ENCODE results near the gene NUP188.
A peak's percentile ranks its signal among the peaks of the same experiment; 100 is the strongest.
"Not testable (repeated sequence)": the region's sequence is repeated elsewhere in the genome, so short reads cannot be mapped to it uniquely, and the experiment has no call there.

Gene NUP188

GRCh38 chr9:128940271-128940921 lies 7.1 kb upstream of the NUP188 start:
- Histone ChIP-seq H2BK5ac (ENCODE audit: low read depth, low read length, poor library complexity) (no peak overlapping the region), H4K8ac (ENCODE audit: low read depth, low read length) (no peak overlapping the region), H3K23ac (ENCODE audit: low read length) (no peak overlapping the region), H3K27ac (ENCODE audit: low read depth, low read length) (no peak overlapping the region), H2AK5ac (ENCODE audit: low read length) (no peak overlapping the region), H3K4me2 (ENCODE audit: low read length) (no peak overlapping the region), H3K79me1 (ENCODE audit: low read length) (no peaks in the 10 kb centered on the region), H3K9ac (ENCODE audit: low read length) (no peak overlapping the region), H2BK12ac (ENCODE audit: low read length) (no peak overlapping the region), H3K4me1 (ENCODE audit: control insufficient read depth in 1 of 2, insufficient read depth in 2 of 2, low read length in 2 of 2) (peaks cover 10 to 11% of the 10 kb centered on the region in 2 experiments), H2BK120ac (ENCODE audit: insufficient read depth, low read length, poor library complexity) (no peak overlapping the region), H4K12ac (ENCODE audit: low read depth, low read length) (no peak overlapping the region), H3K36me3 (ENCODE audit: control insufficient read depth in 1 of 2, insufficient read depth in 2 of 2, low read length in 2 of 2) (no peaks in the 10 kb centered on the region), H3K18ac (ENCODE audit: low read length) (no peak overlapping the region), H3K14ac (ENCODE audit: low read length) (no peak overlapping the region), H3K27me3 (ENCODE audit: insufficient read depth, low read length) (no peaks in the 10 kb centered on the region), H3K4ac (ENCODE audit: low read depth, low read length) (no peak overlapping the region), H4K91ac (ENCODE audit: low read depth, low read length) (no peak overlapping the region), H3K79me2 (ENCODE audit: control insufficient read depth, insufficient read depth, low read length, poor library complexity) (no peaks in the 10 kb centered on the region), H3K9me3 (ENCODE audit: insufficient read depth, low read depth, low read length) (no peaks in the 10 kb centered on the region), H3K4me3 (ENCODE audit: low read depth, low read length) (no peak overlapping the region), H2AFZ (ENCODE audit: insufficient read depth, low read length, poor library complexity) (no peak overlapping the region)
- no CpG with 5 or more reads among the region's 15 CpGs for WGBS (ENCODE audit: extremely low coverage, insufficient coverage, insufficient read length)
- no peak for DNase-seq

DNA sequence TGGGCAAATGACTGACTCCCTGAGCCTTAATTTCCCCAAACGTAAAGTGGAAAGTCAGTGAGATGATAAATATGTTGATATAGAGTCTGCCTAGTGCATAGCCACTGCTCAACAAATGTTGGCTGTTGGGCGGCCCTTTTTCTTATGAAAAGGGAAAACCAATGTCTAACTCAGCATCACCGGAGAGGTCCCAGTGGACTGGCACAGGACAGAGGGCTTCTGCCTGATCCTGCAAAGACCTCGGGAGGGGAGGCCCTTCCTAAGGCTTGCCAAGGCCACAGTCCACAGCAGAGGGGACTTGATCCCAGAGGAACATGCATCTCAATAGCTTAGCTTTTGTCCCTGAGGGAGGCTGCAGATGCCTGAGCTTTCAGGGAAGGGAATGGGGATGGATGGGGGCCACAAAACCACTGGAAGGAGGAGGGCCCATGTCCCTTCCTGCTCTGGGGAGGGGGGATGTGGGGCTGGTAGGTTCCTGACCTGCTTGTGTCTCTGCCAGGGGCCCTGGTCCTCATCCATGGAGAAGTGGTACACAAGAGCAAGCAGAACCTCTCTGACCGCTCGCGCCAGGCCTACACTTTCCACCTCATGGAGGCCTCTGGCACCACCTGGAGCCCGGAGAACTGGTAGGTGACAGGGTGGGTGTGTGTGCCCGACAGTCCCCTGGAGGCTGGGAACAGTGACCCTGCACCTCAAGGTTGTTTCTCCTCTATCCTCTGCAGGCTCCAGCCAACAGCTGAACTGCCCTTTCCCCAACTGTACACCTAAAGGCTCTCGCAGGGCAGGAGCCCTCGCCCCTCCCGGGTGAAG lies 6.3 kb upstream of the NUP188 start:
- no peak overlapping the region for H2AFZ ChIP-seq (ENCODE audit: insufficient read depth, low read length, poor library complexity)
- H3K27me3 ChIP-seq (ENCODE audit: insufficient read depth, low read length): no peaks in the 10 kb centered on the region
- no peak overlapping the region for H3K14ac ChIP-seq (ENCODE audit: low read length)
- no peak overlapping the region for H3K27ac ChIP-seq (ENCODE audit: low read depth, low read length)
- no peaks in the 10 kb centered on the region for H3K79me1 ChIP-seq (ENCODE audit: low read length)
- no peak overlapping the region for H2BK120ac ChIP-seq (ENCODE audit: insufficient read depth, low read length, poor library complexity)
- H4K12ac ChIP-seq (ENCODE audit: low read depth, low read length): no peak overlapping the region
- H4K8ac ChIP-seq (ENCODE audit: low read depth, low read length): no peak overlapping the region
- no peak overlapping the region for H3K4ac ChIP-seq (ENCODE audit: low read depth, low read length)
- no peak overlapping the region for H2AK5ac ChIP-seq (ENCODE audit: low read length)
- H3K4me3 ChIP-seq (ENCODE audit: low read depth, low read length): no peak overlapping the region
- H2BK5ac ChIP-seq (ENCODE audit: low read depth, low read length, poor library complexity): no peak overlapping the region
- H3K36me3 ChIP-seq (ENCODE audit: control insufficient read depth in 1 of 2, insufficient read depth in 2 of 2, low read length in 2 of 2): peaks cover 2 to 3% of the 10 kb centered on the region in 2 experiments
- peaks cover 10 to 11% of the 10 kb centered on the region in 2 experiments for H3K4me1 ChIP-seq (ENCODE audit: control insufficient read depth in 1 of 2, insufficient read depth in 2 of 2, low read length in 2 of 2)
- no peak overlapping the region for H2BK12ac ChIP-seq (ENCODE audit: low read length)
- H3K9ac ChIP-seq (ENCODE audit: low read length): no peak overlapping the region
- H3K4me2 ChIP-seq (ENCODE audit: low read length): no peak overlapping the region
- no peaks in the 10 kb centered on the region for H3K9me3 ChIP-seq (ENCODE audit: insufficient read depth, low read depth, low read length)
- no peak overlapping the region for H3K18ac ChIP-seq (ENCODE audit: low read length)
- no peak for DNase-seq
- no CpG with 5 or more reads among the region's 12 CpGs for whole genome bisulfite sequencing (ENCODE audit: extremely low coverage, insufficient coverage, insufficient read length)
- no peak overlapping the region for H4K91ac ChIP-seq (ENCODE audit: low read depth, low read length)
- H3K79me2 ChIP-seq (ENCODE audit: control insufficient read depth, insufficient read depth, low read length, poor library complexity): no peaks in the 10 kb centered on the region
- no peak overlapping the region for H3K23ac ChIP-seq (ENCODE audit: low read length)

DNA sequence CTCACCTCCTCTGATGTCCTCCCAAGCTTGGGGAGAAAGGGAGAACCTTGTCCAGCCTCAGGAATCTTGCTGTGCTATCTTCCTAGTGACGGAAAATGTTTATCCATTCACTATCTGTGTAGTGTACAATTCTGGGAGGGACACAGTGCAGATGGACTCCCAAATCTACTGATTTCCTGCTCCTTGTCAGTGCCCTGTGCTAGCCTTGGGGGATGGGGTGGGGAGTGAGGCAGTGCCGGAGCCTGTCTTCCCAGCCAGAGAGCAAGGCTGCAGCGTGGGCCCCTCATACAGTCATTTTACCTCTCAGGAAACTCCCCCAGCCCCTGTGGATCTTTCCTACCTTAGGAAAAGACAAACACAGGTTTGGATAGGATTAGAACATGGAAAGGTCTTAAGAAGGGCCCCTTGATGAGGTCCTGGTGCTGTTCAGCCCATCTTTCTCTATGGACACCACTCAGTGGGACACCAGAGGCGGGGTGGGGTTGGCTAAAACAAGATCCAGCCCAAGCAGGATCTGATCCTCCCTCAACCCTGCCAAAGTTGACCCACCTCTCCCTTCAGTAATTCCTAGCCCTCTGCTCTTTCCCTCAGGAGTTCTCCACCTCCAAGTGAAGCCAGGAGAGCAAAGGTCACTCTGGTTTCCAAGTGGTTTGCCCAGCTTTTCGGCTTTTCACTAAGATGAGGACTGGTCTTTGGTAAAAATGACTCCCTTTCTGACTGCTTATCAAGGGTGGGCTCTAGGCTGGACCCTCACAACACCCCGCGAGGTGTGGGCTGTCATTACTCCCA lies 3.5 kb upstream of the NUP188 start:
- Histone ChIP-seq H2AFZ (ENCODE audit: insufficient read depth, low read length, poor library complexity) (no peak overlapping the region), H3K14ac (ENCODE audit: low read length) (no peak overlapping the region), H3K4me3 (ENCODE audit: low read depth, low read length) (no peak overlapping the region), H3K9me3 (ENCODE audit: insufficient read depth, low read depth, low read length) (no peaks in the 10 kb centered on the region), H3K79me2 (ENCODE audit: control insufficient read depth, insufficient read depth, low read length, poor library complexity) (peaks cover 10% of the 10 kb centered on the region), H4K12ac (ENCODE audit: low read depth, low read length) (no peak overlapping the region), H3K23ac (ENCODE audit: low read length) (no peak overlapping the region), H4K8ac (ENCODE audit: low read depth, low read length) (no peak overlapping the region), H3K18ac (ENCODE audit: low read length) (no peak overlapping the region), H3K27me3 (ENCODE audit: insufficient read depth, low read length) (no peaks in the 10 kb centered on the region), H3K4ac (ENCODE audit: low read depth, low read length) (no peak overlapping the region), H3K79me1 (ENCODE audit: low read length) (peaks cover 11% of the 10 kb centered on the region), H3K4me2 (ENCODE audit: low read length) (no peak overlapping the region), H4K91ac (ENCODE audit: low read depth, low read length) (no peak overlapping the region), H2BK120ac (ENCODE audit: insufficient read depth, low read length, poor library complexity) (no peak overlapping the region), H2BK5ac (ENCODE audit: low read depth, low read length, poor library complexity) (no peak overlapping the region), H3K4me1 (ENCODE audit: control insufficient read depth in 1 of 2, insufficient read depth in 2 of 2, low read length in 2 of 2) (peaks cover 14 to 20% of the 10 kb centered on the region in 2 experiments), H3K27ac (ENCODE audit: low read depth, low read length) (no peak overlapping the region), H2BK12ac (ENCODE audit: low read length) (peak overlapping the region; percentile 17), H3K9ac (ENCODE audit: low read length) (no peak overlapping the region), H3K36me3 (ENCODE audit: control insufficient read depth in 1 of 2, insufficient read depth in 2 of 2, low read length in 2 of 2) (peaks cover 3% of the 10 kb centered on the region in 2 experiments), H2AK5ac (ENCODE audit: low read length) (no peak overlapping the region)
- DNase-seq: no peak
- WGBS (ENCODE audit: extremely low coverage, insufficient coverage, insufficient read length): no CpG with 5 or more reads among the region's 7 CpGs

DNA sequence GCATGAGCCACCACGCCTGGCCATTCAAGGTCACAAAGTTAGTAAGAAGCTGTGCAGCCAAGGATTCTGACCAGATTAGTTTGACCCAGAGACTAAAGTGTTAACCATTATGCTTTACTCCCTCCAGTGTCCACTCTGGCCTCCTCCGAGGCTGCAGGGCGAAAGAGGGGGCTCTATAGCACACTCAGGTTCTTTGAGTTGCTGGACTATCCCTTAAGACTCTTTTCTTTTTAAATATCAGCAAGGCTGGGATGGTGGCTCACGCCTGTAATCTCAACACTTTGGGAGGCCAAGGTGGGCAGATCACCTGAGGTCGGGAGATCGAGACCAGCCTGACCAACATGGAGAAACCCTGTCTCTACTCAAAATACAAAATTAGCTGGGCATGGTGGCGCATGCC lies 2.5 kb upstream of the NUP188 start:
- no CpG with 5 or more reads among the region's 7 CpGs for whole genome bisulfite sequencing (ENCODE audit: extremely low coverage, insufficient coverage, insufficient read length)
- not testable (repeated sequence) for H3K14ac ChIP-seq (ENCODE audit: low read length); H4K8ac ChIP-seq (ENCODE audit: low read depth, low read length); H3K9me3 ChIP-seq (ENCODE audit: insufficient read depth, low read depth, low read length); H2AK5ac ChIP-seq (ENCODE audit: low read length); H4K12ac ChIP-seq (ENCODE audit: low read depth, low read length); H3K27me3 ChIP-seq (ENCODE audit: insufficient read depth, low read length); H3K18ac ChIP-seq (ENCODE audit: low read length); H3K9ac ChIP-seq (ENCODE audit: low read length); H3K4me2 ChIP-seq (ENCODE audit: low read length); H2BK120ac ChIP-seq (ENCODE audit: insufficient read depth, low read length, poor library complexity); DNase-seq; H3K79me2 ChIP-seq (ENCODE audit: control insufficient read depth, insufficient read depth, low read length, poor library complexity); H3K36me3 ChIP-seq (ENCODE audit: control insufficient read depth in 1 of 2, insufficient read depth in 2 of 2, low read length in 2 of 2); H3K4ac ChIP-seq (ENCODE audit: low read depth, low read length); H4K91ac ChIP-seq (ENCODE audit: low read depth, low read length); H3K27ac ChIP-seq (ENCODE audit: low read depth, low read length); H2BK5ac ChIP-seq (ENCODE audit: low read depth, low read length, poor library complexity); H3K23ac ChIP-seq (ENCODE audit: low read length); H2AFZ ChIP-seq (ENCODE audit: insufficient read depth, low read length, poor library complexity); H3K4me3 ChIP-seq (ENCODE audit: low read depth, low read length); H2BK12ac ChIP-seq (ENCODE audit: low read length)
- peaks cover 11% of the 10 kb centered on the region for H3K79me1 ChIP-seq (ENCODE audit: low read length)
- peaks cover 14 to 20% of the 10 kb centered on the region in 2 experiments for H3K4me1 ChIP-seq (ENCODE audit: control insufficient read depth in 1 of 2, insufficient read depth in 2 of 2, low read length in 2 of 2)
